Thyroid gland (tissue), 4 donors: ENCODE results near the gene RAD51AP2. TPM values are rescaled to one million over a fixed set of nuclear protein-coding genes. Genes with fewer than 3 reads are reported as not detected.

ENCODE experiments used
- DNase-seq, 2 donors: peaks; one replicate each; pipeline ENCODE4 v3.0.0-alpha.2; 2019
- H3K27ac ChIP-seq, 3 donors: fragments of 200-600 bp; sonication (generic); 1 replicate in 2 of 3; 2 replicates in 1 of 3; pipeline ENCODE4 v1.5.1; 2016 to 2019; ENCODE audit warnings: mild to moderate bottlenecking in 1 of 3, moderate library complexity in 1 of 3
- H3K27me3 ChIP-seq: fragments of 200-600 bp; sonication (generic); one replicate; pipeline ENCODE4 v1.5.1; 2019
- H3K36me3 ChIP-seq, 2 donors: fragments of 200-600 bp; sonication (generic); one replicate each; pipeline ENCODE4 v1.5.1; 2016 to 2019
- H3K4me1 ChIP-seq, 2 donors: fragments of 200-600 bp; sonication (generic); one replicate each; pipeline ENCODE4 v1.5.1; 2017 to 2019
- H3K4me3 ChIP-seq, 3 donors: fragments of 200-600 bp; sonication (generic); replicated peaks in 1 of 3; 1 replicate in 2 of 3; 2 replicates in 1 of 3; pipeline ENCODE4 v1.5.1; 2016; ENCODE audit warnings: mild to moderate bottlenecking in 1 of 3
- H3K9me3 ChIP-seq: fragments of 200-600 bp; sonication (generic); one replicate; pipeline ENCODE4 v1.5.1; 2017
- CTCF ChIP-seq, 6 experiments: fragments of 200-600 bp in 3 of 6; fragments of 450-650 bp in 3 of 6; sonication (generic) in 3 of 6; IDR thresholded peaks; one replicate each; pipeline ENCODE4 v1.5.1; 2016 to 2019; ENCODE audit warnings: antibody characterized with exemption in 6 of 6, mild to moderate bottlenecking in 2 of 6, inconsistent platforms in 1 of 6, moderate library complexity in 1 of 6
- POLR2A ChIP-seq, 2 donors: fragments of 450-650 bp; IDR thresholded peaks; one replicate each; pipeline ENCODE4 v1.6.1; 2017; ENCODE audit warnings: antibody characterized with exemption in 2 of 2, mild to moderate bottlenecking in 2 of 2, moderate library complexity in 1 of 2
- WGBS, 2 donors: methylation state at CpG; one replicate each; pipeline ENCODE4 v1.1.5; 2017; 5-methylcytosine and 5-hydroxymethylcytosine counted together
- intact Hi-C: fragments of 100-400 bp; cut with DNase I; formaldehyde crosslinking; loops from one replicate; pipeline ENCODE4 v1.15.1; 2023
- total RNA-seq, 4 donors: library from RNA; depleted of rRNA; stranded (reverse); fragments of >200 nt; gene quantifications; one replicate each; pipeline ENCODE4 v1.2.3, GENCODE V29; 2016

RAD51AP2 gene
- total RNA-seq, 4 donors from 2014 or later = 0.11 to 0.13 TPM; not detected in 2

GRCh38 chr2:17471979-17472378 lies 46.3 kb downstream of the RAD51AP2 start:
- no peaks in the 10 kb centered on the region for H3K4me1 ChIP-seq
- no peak overlapping the region for H3K27ac ChIP-seq
- H3K4me3 ChIP-seq = no peak overlapping the region
- TF ChIP-seq POLR2A (IDR thresholded peaks at IDR 0.05) (no peak), CTCF (IDR thresholded peaks at IDR 0.05) (no peak)
- H3K27me3 ChIP-seq = no peaks in the 10 kb centered on the region
- no peaks in the 10 kb centered on the region for H3K36me3 ChIP-seq
- no peaks in the 10 kb centered on the region for H3K9me3 ChIP-seq
- no peak for DNase-seq
- intact Hi-C loops = no loop called here

- no peaks in the 10 kb centered on the region for H3K27me3 ChIP-seq
- WGBS, 2 donors = 73 to 78% methylated on average over 6 of the region's 6 CpGs
- intact Hi-C loops = no loop called here
- H3K27ac ChIP-seq = no peak overlapping the region
- no peaks in the 10 kb centered on the region for H3K9me3 ChIP-seq
- no peak overlapping the region for H3K4me3 ChIP-seq
- TF ChIP-seq POLR2A (IDR thresholded peaks at IDR 0.05) (no peak), CTCF (IDR thresholded peaks at IDR 0.05) (peak in 1 of 6 experiments; percentile 45)
- H3K4me1 ChIP-seq = no peaks in the 10 kb centered on the region
- DNase-seq = no peak
- H3K36me3 ChIP-seq = no peaks in the 10 kb centered on the region
Measured at GRCh38 chr2:17470855-17471641, 47.2 kb downstream of the RAD51AP2 start.

GRCh38 chr2:17461087-17461475 lies 57.2 kb downstream of the RAD51AP2 start:
- H3K27ac ChIP-seq = no peak overlapping the region
- H3K4me3 ChIP-seq = no peak overlapping the region
- 89 to 94% methylated on average over 1 of the region's 1 CpG for WGBS, 2 donors
- no peaks in the 10 kb centered on the region for H3K36me3 ChIP-seq
- H3K4me1 ChIP-seq = no peaks in the 10 kb centered on the region
- H3K27me3 ChIP-seq = no peaks in the 10 kb centered on the region
- TF ChIP-seq CTCF (IDR thresholded peaks at IDR 0.05) (no peak), POLR2A (IDR thresholded peaks at IDR 0.05) (no peak)
- no peak for DNase-seq
- no peaks in the 10 kb centered on the region for H3K9me3 ChIP-seq
- intact Hi-C loops = no loop called here

Other genes starting within 250 kb of the RAD51AP2 start
- gene VSNL1, start 22.3 kb upstream of the RAD51AP2 start, total RNA-seq = under 1 TPM in 2 of 4 donors, not detected in 2; 0.33 to 0.45 TPM
- 10 to 100 TPM; 15.4 to 30.0 (median 19.0) TPM for gene SMC6, start 235.4 kb upstream of the RAD51AP2 start, total RNA-seq
- gene GEN1, start 235.7 kb upstream of the RAD51AP2 start, total RNA-seq = 10 to 100 TPM in 2 of 4 donors, 1 to 10 TPM in 2; 4.4 to 15.9 (median 9.8) TPM